Ectodermal cell (in vitro differentiated cells): ENCODE results near the gene BMP3.

Experiments used
- H3K27ac ChIP-seq: 2 replicates; pipeline ENCODE4 v1.7.0; 2013; ENCODE audit warnings: mild to moderate bottlenecking, low read depth, low read length; ENCODE audit not compliant: insufficient read depth, poor library complexity, severe bottlenecking
- H3K27me3 ChIP-seq: 2 replicates; pipeline ENCODE4 v1.7.0; 2013; ENCODE audit warnings: mild to moderate bottlenecking, low read length; ENCODE audit not compliant: insufficient read depth, control insufficient read depth, poor library complexity, severe bottlenecking
- H3K36me3 ChIP-seq: one replicate; pipeline ENCODE4 v1.7.0; 2013; ENCODE audit warnings: low read length; ENCODE audit not compliant: control insufficient read depth, insufficient read depth
- H3K4me1 ChIP-seq: one replicate; pipeline ENCODE4 v1.7.0; 2013; ENCODE audit warnings: low read length; ENCODE audit not compliant: control insufficient read depth, insufficient read depth
- H3K4me3 ChIP-seq: 2 replicates; pipeline ENCODE4 v1.7.0; 2013; ENCODE audit warnings: low read depth, low read length, control low read depth; ENCODE audit not compliant: insufficient read depth
- H3K9me3 ChIP-seq: 2 replicates; pipeline ENCODE4 v1.7.0; 2013; ENCODE audit warnings: mild to moderate bottlenecking, low read length, moderate library complexity; ENCODE audit not compliant: control insufficient read depth
- WGBS, 2 experiments: methylation state at CpG; one replicate each; pipeline ENCODE4 v1.1.7; 2013; ENCODE audit warnings: missing lambda C conversion rate in 2 of 2; 5-methylcytosine and 5-hydroxymethylcytosine counted together

Gene BMP3

DNA sequence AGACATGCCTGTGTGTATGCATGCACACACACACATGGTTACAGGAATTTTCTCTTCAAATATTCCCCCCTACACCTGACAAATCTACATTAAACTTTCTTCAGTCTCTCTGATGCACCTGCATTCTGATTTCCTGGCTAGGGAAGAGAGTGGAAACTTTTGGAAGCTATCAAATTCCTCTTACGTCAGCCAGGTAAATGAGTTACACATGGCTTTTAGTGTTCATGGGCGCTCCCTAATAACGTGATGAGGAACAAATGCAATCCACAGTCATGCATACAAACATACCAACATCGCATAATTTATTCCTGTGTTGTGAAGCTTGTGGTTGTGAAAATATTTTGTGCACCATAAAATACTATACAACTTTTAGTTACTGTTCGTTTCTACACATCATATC lies 34.9 kb downstream of the BMP3 start:
- Histone ChIP-seq H3K9me3 (no peaks in the 10 kb centered on the region), H3K4me1 (no peaks in the 10 kb centered on the region), H3K4me3 (no peak overlapping the region), H3K27me3 (no peaks in the 10 kb centered on the region), H3K27ac (no peak overlapping the region), H3K36me3 (no peaks in the 10 kb centered on the region)
- WGBS, 2 experiments: 58 to 77% methylated on average over 3 of the region's 5 CpGs

DNA sequence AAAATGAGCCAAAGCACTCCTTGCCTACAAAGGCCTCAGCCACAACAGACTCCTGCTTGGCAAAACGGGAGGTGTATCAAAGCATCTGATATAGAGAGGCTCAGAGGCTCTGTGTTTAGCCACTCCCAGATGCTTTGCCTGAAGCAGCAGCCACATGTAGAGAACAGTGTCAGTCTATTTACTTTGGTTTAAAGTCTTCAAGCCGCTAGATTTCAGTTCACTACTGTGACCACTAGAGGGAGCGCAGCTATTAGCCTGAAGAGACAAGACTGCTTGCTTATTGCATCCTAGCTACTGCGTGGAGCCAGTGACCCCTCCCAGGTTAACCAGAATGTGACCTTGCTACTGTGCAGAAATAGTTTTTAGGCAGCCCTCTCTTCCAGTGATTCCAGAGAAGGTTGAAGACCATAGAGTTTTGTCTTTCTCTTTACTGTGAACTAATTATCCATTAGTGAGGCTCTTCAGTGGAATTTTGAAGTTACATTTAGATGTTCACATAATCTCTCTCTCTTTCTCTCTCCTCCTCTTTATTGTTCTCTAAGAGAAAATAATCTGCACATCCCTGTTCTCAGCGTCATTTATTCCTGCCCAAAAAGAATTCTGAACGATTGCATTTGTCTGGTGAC lies 39.3 kb downstream of the BMP3 start:
- H3K27me3 ChIP-seq: no peaks in the 10 kb centered on the region
- H3K27ac ChIP-seq: no peak overlapping the region
- no peaks in the 10 kb centered on the region for H3K9me3 ChIP-seq
- no peaks in the 10 kb centered on the region for H3K36me3 ChIP-seq
- 15 to 20% methylated on average over 6 of the region's 6 CpGs for WGBS, 2 experiments
- no peaks in the 10 kb centered on the region for H3K4me1 ChIP-seq
- H3K4me3 ChIP-seq: no peak overlapping the region

DNA sequence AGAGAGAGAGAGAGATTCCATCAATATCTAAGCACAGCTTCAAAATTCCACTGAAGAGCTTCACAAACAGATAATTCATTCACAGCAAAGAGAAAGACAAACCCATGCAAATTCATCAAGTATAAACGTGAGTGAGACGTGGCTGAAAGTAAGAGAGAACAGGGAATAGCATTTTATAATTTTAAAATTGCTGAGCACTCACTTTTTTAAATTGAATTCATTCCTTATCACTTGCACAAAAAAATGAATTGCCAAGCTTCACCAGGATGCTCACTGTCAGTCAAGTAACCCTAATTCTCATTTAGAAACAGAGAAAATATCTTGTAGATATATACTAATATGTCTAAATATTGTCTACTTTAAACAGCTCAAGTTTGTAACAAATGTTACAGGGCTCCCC lies 40.5 kb downstream of the BMP3 start:
- no peaks in the 10 kb centered on the region for H3K9me3 ChIP-seq
- no peaks in the 10 kb centered on the region for H3K27me3 ChIP-seq
- no peaks in the 10 kb centered on the region for H3K4me1 ChIP-seq
- 60% methylated on average over 2 of the region's 2 CpGs; no CpG with 5 or more reads in 1 of the 2 experiments for WGBS, 2 experiments
- no peaks in the 10 kb centered on the region for H3K36me3 ChIP-seq
- no peak overlapping the region for H3K4me3 ChIP-seq
- no peak overlapping the region for H3K27ac ChIP-seq

DNA sequence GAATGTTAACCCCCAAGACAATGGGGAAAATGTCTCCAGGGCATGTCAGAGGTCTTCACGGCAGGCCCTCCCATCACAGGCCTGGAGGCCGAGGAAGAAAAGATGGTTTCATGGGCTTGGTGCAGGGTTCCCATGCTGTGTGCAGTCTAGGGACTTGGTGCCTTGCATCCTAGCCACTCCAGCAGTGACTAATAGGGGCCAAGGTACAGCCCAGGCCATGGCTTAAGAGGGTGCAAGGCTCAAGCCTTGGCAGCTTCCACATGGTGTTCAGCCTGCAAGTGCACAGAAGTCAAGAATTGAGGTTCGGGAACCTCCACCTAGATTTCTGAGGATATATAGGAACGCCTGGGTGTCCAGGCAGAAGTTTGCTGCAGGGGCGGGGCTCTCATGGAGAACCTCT lies 50.6 kb downstream of the BMP3 start:
- Histone ChIP-seq H3K4me3 (no peak overlapping the region), H3K27ac (no peak overlapping the region), H3K36me3 (no peaks in the 10 kb centered on the region), H3K4me1 (no peaks in the 10 kb centered on the region), H3K27me3 (no peaks in the 10 kb centered on the region), H3K9me3 (no peaks in the 10 kb centered on the region)
- WGBS, 2 experiments: 94% methylated on average over 5 of the region's 5 CpGs

DNA sequence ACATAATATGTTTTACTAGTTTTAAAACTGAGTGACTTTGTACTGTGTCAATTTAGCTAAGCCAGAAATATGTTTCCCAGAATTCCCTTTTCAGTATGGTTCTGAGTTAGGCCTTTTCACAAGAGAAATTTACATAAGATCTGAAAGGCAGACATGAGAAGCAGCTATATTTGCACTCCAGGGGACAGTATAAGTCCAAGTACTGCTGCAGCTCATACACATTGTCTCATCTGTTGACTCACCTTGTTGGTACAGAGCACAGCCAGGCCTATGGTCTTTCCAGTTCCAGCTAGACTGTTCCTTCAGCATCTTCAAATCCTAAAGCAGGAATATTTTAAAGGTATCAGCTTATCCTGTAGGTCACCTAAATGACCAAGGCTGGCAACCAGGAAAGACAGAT lies 53.5 kb downstream of the BMP3 start:
- Histone ChIP-seq H3K4me1 (no peaks in the 10 kb centered on the region), H3K27me3 (no peaks in the 10 kb centered on the region), H3K36me3 (no peaks in the 10 kb centered on the region)

DNA sequence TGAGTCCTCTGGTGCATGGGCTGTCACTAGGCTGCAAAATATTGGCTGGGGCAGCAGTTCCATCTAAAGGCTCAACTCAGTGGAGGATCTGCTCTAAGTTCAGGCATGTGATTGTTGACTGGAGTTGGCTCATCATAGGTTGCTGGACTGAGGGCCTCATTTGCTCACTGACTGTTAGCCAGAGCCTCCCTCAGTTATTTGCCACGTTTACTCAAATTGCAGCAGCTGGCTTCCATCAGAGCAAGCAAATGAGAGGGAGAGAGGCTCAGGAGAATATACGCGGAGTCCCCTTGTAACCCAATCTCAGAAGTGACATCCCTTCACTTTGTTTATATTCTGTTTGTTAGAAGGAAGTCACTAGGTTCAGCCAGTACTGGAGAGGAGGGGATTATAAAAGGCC lies 54.1 kb downstream of the BMP3 start:
- 89 to 96% methylated on average over 3 of the region's 3 CpGs for WGBS, 2 experiments

More for the DNA sequence above, 53.5 kb downstream of the BMP3 start:
- Histone ChIP-seq H3K27ac (no peak overlapping the region), H3K9me3 (no peaks in the 10 kb centered on the region), H3K4me3 (no peak overlapping the region)

DNA sequence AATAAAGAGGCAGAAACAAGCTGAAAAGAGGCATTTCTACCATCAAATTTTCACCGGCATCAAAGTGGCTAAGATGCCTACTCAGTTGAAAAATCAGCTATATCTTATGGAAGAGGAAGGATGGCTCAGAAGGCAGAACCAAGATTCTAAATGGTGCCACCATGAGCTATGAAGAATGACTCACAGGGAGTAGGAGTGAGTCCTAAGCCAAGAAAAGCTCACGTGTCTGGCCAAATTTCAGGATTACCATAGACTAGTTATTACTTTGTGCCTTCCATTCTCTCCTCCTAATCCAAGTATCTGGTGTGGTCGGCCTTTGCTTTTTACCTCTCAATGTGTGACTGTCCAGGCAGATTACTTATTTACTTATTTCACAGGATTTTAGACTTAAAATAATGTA lies 54.8 kb downstream of the BMP3 start:
- no peaks in the 10 kb centered on the region for H3K27me3 ChIP-seq
- H3K4me3 ChIP-seq: no peak overlapping the region
- no peaks in the 10 kb centered on the region for H3K9me3 ChIP-seq
- no peaks in the 10 kb centered on the region for H3K4me1 ChIP-seq
- no peak overlapping the region for H3K27ac ChIP-seq
- no peaks in the 10 kb centered on the region for H3K36me3 ChIP-seq
- 78 to 83% methylated on average over 3 of the region's 3 CpGs for WGBS, 2 experiments

More for the DNA sequence above, 54.1 kb downstream of the BMP3 start:
- no peaks in the 10 kb centered on the region for H3K4me1 ChIP-seq
- no peaks in the 10 kb centered on the region for H3K9me3 ChIP-seq
- no peaks in the 10 kb centered on the region for H3K36me3 ChIP-seq
- no peaks in the 10 kb centered on the region for H3K27me3 ChIP-seq
- H3K27ac ChIP-seq: no peak overlapping the region
- H3K4me3 ChIP-seq: no peak overlapping the region

DNA sequence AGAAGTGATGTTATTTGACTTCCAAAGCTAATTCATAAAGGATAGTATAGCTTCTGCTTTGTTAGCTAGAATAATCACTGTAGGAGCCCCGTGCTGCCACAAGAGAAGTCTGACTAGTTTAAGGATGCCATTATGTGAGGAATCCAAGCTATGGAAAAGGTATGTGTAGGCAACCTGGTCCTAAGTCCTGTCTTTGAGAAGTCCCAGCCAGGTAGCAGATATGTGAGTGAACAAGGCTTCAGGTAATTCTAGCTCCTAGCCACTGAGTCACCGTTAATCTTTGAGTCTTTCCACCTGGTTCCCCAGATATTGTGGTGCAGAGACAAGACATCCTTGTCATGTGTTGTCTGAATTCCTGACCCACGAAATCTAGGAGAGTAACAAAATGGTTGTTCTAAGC lies 55.5 kb downstream of the BMP3 start:
- Histone ChIP-seq H3K4me1 (no peaks in the 10 kb centered on the region), H3K9me3 (no peaks in the 10 kb centered on the region), H3K27ac (no peak overlapping the region), H3K27me3 (no peaks in the 10 kb centered on the region), H3K36me3 (no peaks in the 10 kb centered on the region), H3K4me3 (no peak overlapping the region)
- 89 to 90% methylated on average over 3 of the region's 3 CpGs for WGBS, 2 experiments

DNA sequence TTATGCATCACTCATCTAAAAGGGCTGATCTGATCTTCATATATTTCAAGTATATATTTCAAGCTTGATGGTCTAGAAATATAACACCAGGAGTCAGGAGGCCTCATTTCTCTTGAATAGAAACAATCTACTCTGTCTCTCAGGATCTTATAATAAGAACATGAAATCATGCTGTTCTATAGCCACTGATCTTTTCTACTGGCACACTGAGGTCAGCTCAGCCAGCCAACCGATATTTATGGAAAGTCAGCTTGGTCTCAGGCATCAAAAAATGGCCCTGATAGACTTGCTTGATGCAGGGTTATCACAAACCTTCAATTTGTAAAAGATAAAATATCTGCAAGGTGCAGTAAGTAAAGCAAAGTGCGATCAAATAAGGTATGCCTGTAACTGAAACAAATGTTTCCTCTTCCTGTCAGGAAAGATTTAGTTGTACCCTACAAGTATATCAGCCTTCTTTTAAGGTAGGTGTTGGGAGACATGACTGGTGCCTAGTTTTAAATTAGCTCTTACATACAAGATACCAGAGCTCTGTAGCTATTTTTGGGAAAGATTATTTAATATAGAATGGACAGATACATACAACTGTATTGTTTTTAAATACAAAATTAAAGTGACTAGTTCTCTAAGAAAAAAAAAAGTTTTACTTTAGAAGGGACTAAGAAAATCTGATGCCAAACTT lies 63.4 kb downstream of the BMP3 start:
- Histone ChIP-seq H3K36me3 (no peaks in the 10 kb centered on the region), H3K27me3 (no peaks in the 10 kb centered on the region), H3K4me1 (no peaks in the 10 kb centered on the region), H3K9me3 (no peaks in the 10 kb centered on the region), H3K27ac (no peak overlapping the region), H3K4me3 (no peak overlapping the region)
- 93 to 94% methylated on average over 2 of the region's 2 CpGs for WGBS, 2 experiments

DNA sequence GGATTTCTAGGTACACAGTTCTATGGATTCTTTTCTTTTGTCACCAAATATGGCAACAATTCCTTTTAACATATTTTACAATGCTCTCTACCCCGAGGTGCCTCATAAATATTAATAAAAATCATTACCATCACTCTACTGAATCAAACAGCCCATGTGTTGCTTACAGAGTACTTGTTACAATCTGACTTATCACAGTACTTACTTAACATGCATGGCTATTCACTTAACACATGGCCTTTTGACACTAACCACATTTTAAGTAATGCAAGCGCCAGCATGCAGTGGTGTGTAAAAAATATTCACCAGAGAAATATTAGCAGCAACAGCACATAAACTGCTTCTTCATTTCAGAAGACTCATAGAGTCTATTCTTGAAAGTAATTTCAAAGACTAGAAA lies 64.9 kb downstream of the BMP3 start:
- Histone ChIP-seq H3K27ac (no peak overlapping the region), H3K4me3 (no peak overlapping the region), H3K4me1 (no peaks in the 10 kb centered on the region), H3K36me3 (no peaks in the 10 kb centered on the region), H3K9me3 (no peaks in the 10 kb centered on the region), H3K27me3 (no peaks in the 10 kb centered on the region)
- WGBS, 2 experiments: 87 to 91% methylated on average over 2 of the region's 2 CpGs
